A549 (cell line): ENCODE results near the gene ODF4.

ENCODE experiments used
- BHLHE40 ChIP-seq: IDR thresholded peaks from 2 replicates; pipeline ENCODE4 v1.6.1; 2012; ENCODE audit warnings: low read depth, low read length, inconsistent platforms
- CTCF ChIP-seq: fragments of >200 bp; sonication (Bioruptor Twin); formaldehyde crosslinking; IDR thresholded peaks from 3 replicates; pipeline ENCODE4 v1.5.1; 2016
- FOSL2 ChIP-seq, 2 experiments: fragments of 450-650 bp in 1 of 2; fragments of >200 bp in 1 of 2; sonication (Bioruptor Twin) in 1 of 2; formaldehyde crosslinking; IDR thresholded peaks; 2 replicates each; pipeline versions ENCODE4 v1.5.0 to v1.6.1; 2016 to 2020; ENCODE audit warnings: mild to moderate bottlenecking in 1 of 2, moderate library complexity in 1 of 2
- NPAS2 ChIP-seq: fragments of 250-450 bp; sonication (Bioruptor Pico); IDR thresholded peaks from 2 replicates; pipeline ENCODE4 v1.8.0; 2022; ENCODE audit warnings: mild to moderate bottlenecking, moderate library complexity, borderline replicate concordance
- PBX3 ChIP-seq: IDR thresholded peaks from 2 replicates; pipeline ENCODE4 v1.6.1; 2012
- POLR2A ChIP-seq: IDR thresholded peaks from 2 replicates; pipeline ENCODE4 v1.6.1; 2012; ENCODE audit warnings: mild to moderate bottlenecking, low read length
- RAD21 ChIP-seq, 2 experiments: fragments of >200 bp in 1 of 2; sonication (Bioruptor Twin) in 1 of 2; formaldehyde crosslinking in 1 of 2; IDR thresholded peaks in 1 of 2; conservative IDR thresholded peaks in 1 of 2; 2 replicates in 1 of 2; 3 replicates in 1 of 2; pipeline ENCODE4 v1.6.1; 2012 to 2018; ENCODE audit warnings: inconsistent platforms in 1 of 2
- REST ChIP-seq: fragments of 200-600 bp; sonication (generic); IDR thresholded peaks from 2 replicates; pipeline ENCODE4 v1.6.1; 2016; ENCODE audit warnings: antibody characterized with exemption, mild to moderate bottlenecking, moderate library complexity
- RFX5 ChIP-seq: fragments of 450-650 bp; IDR thresholded peaks from 2 replicates; pipeline ENCODE4 v1.7.1; 2014; ENCODE audit warnings: antibody characterized with exemption, mild to moderate bottlenecking, moderate library complexity
- TF ChIP-seq, protein P1 (sequence below): IDR thresholded peaks from 2 replicates; pipeline ENCODE4 v1.6.1; 2012

GRCh38 chr17:8375738-8376259, 36.2 kb downstream of the ODF4 start:
- no peak for TF ChIP-seq POLR2A
- no peak for TF ChIP-seq FOSL2 (IDR thresholded peaks at IDR 0.05)
- TF ChIP-seq FOSL2 (CRISPR knock-in tag; IDR thresholded peaks at IDR 0.05): no peak
- no peak for TF ChIP-seq CTCF
- TF ChIP-seq REST: no peak
- no peak for TF ChIP-seq NPAS2 (CRISPR knock-in tag)
- TF ChIP-seq RAD21 (conservative IDR thresholded peaks at IDR 0.05 in 1 of 2, IDR thresholded peaks at IDR 0.05 in 1 of 2): no peak
- TF ChIP-seq BHLHE40: no peak
- TF ChIP-seq, protein P1, sequence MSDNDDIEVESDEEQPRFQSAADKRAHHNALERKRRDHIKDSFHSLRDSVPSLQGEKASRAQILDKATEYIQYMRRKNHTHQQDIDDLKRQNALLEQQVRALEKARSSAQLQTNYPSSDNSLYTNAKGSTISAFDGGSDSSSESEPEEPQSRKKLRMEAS: no peak
- TF ChIP-seq RFX5: no peak
- no peak for TF ChIP-seq PBX3
